GM12878 (cell line): Measurements from ENCODE around the gene AGBL4. TPM values are rescaled to one million over a fixed set of nuclear protein-coding genes. Genes with fewer than 3 reads are reported as not detected.

Source experiments
- ATAC-seq: fragments of 200-7000 bp; cut with Tn5 transposase; 3 replicates; pipeline ENCODE4 v1.9.1; 2020; ENCODE audit warnings: mild to moderate bottlenecking, moderate library complexity
- BruUV-seq: library from RNA; stranded (reverse); fragments of 400-500 nt; replicated peaks from 2 replicates; lab custom pipeline; 2021; lab: Mats Ljungman, UMichigan
- CTCF ChIA-PET: fragments of 300-600 bp; sonication (Branson Sonifier 250); formaldehyde crosslinking; extraction: SDS; loops from one replicate; lab custom pipeline; 2021; ENCODE audit warnings: inconsistent platforms; lab: Yijun Ruan, JAX
- POLR2A ChIA-PET: fragments of 350-600 bp; formaldehyde crosslinking; extraction: SDS; loops from one replicate; lab custom pipeline; 2021; ENCODE audit warnings: inconsistent platforms; lab: Charles Lee
- RAD21 ChIA-PET: fragments of 300-600 bp; sonication (Branson Sonifier 250); formaldehyde crosslinking; loops from one replicate; lab custom pipeline; 2023; ENCODE audit warnings: antibody characterized with exemption; ENCODE audit not compliant: unreplicated experiment; lab: Charles Lee
- SMC1A ChIA-PET: fragments of 300-600 bp; sonication (Branson Sonifier 250); formaldehyde crosslinking; loops from one replicate; lab custom pipeline; 2023; ENCODE audit not compliant: unreplicated experiment, uncharacterized antibody; lab: Charles Lee
- DNase-seq: peaks from one replicate; pipeline ENCODE4 v3.0.0-alpha.2; 2011; ENCODE audit warnings: low read depth, low spot score
- FAIRE-seq: peaks from 3 replicates; lab custom pipeline; 2011; peaks lifted over from hg19 to GRCh38; lab: Jason Lieb, UNC
- H2AFZ ChIP-seq: 2 replicates; pipeline ENCODE4 v1.6.0; 2011; ENCODE audit warnings: low read depth, low read length, control low read depth; ENCODE audit not compliant: control insufficient read depth
- H3K27ac ChIP-seq: 2 replicates; pipeline ENCODE4 v1.5.1; 2011; ENCODE audit warnings: control low read depth; ENCODE audit not compliant: control insufficient read depth, insufficient read depth
- H3K27me3 ChIP-seq, 2 experiments: replicated peaks in 1 of 2; 2 replicates each; pipeline versions ENCODE4 v1.6.0 to v1.6.1; 2011; ENCODE audit warnings: low read length in 1 of 2; ENCODE audit not compliant: control insufficient read depth in 2 of 2, insufficient read depth in 2 of 2
- H3K36me3 ChIP-seq, 2 experiments: 2 replicates each; pipeline ENCODE4 v1.5.1; 2011; ENCODE audit warnings: low read length in 1 of 2; ENCODE audit not compliant: control insufficient read depth in 2 of 2, insufficient read depth in 2 of 2
- H3K4me1 ChIP-seq: 2 replicates; pipeline ENCODE4 v1.6.1; 2011; ENCODE audit warnings: mild to moderate bottlenecking, low read length, moderate library complexity, mixed read lengths; ENCODE audit not compliant: control insufficient read depth, insufficient read depth
- H3K4me2 ChIP-seq: 2 replicates; pipeline ENCODE4 v1.6.0; 2011; ENCODE audit warnings: control low read depth; ENCODE audit not compliant: control insufficient read depth, insufficient read depth
- H3K4me3 ChIP-seq: fragments of 200-600 bp; sonication (generic); 2 replicates; pipeline ENCODE4 v1.5.1; 2016
- H3K79me2 ChIP-seq: 2 replicates; pipeline ENCODE4 v1.6.0; 2011; ENCODE audit warnings: low read length; ENCODE audit not compliant: control insufficient read depth, insufficient read depth
- H3K9ac ChIP-seq: 2 replicates; pipeline ENCODE4 v1.8.0; 2011; ENCODE audit warnings: low read length, control low read depth, mixed read lengths; ENCODE audit not compliant: control insufficient read depth, insufficient read depth
- H3K9me3 ChIP-seq: replicated peaks from 3 replicates; pipeline ENCODE4 v1.5.1; 2011; ENCODE audit warnings: mild to moderate bottlenecking, low read length; ENCODE audit not compliant: control insufficient read depth, insufficient read depth
- H4K20me1 ChIP-seq: 2 replicates; pipeline ENCODE4 v1.6.0; 2011; ENCODE audit not compliant: control insufficient read depth, insufficient read depth
- BCL11A ChIP-seq: IDR thresholded peaks from 2 replicates; pipeline ENCODE4 v1.6.1; 2011; ENCODE audit warnings: low read depth, low read length
- BHLHE40 ChIP-seq, 2 experiments: fragments of 450-650 bp in 1 of 2; IDR thresholded peaks; 2 replicates each; pipeline ENCODE4 v1.6.1; 2011 to 2017; ENCODE audit warnings: low read depth in 2 of 2, borderline replicate concordance in 1 of 2, improper control_type of control experiment in 1 of 2, low read length in 1 of 2, mild to moderate bottlenecking in 1 of 2
- CREM ChIP-seq: IDR thresholded peaks from 2 replicates; pipeline ENCODE4 v1.6.1; 2014; ENCODE audit warnings: antibody characterized with exemption, low read depth
- CTCF ChIP-seq, 3 experiments: IDR thresholded peaks in 2 of 3; conservative IDR thresholded peaks in 1 of 3; 2 replicates each; pipeline ENCODE4 v1.5.1; 2011; ENCODE audit warnings: low read depth in 3 of 3, low read length in 3 of 3, mild to moderate bottlenecking in 3 of 3, control low read depth in 2 of 3, moderate library complexity in 2 of 3, inconsistent platforms in 1 of 3, mixed read lengths in 1 of 3; ENCODE audit not compliant: control insufficient read depth in 2 of 3, insufficient read depth in 1 of 3; ENCODE audit errors: extremely low read depth in 1 of 3
- EED ChIP-seq: sonication (generic); IDR thresholded peaks from 2 replicates; pipeline ENCODE4 v1.6.1; 2016; ENCODE audit warnings: antibody characterized with exemption, low read depth
- EP300 ChIP-seq, 2 experiments: fragments of 150-350 bp in 1 of 2; IDR thresholded peaks; 2 replicates each; pipeline ENCODE4 v1.6.1; 2011 to 2012; ENCODE audit warnings: low read depth in 2 of 2, low read length in 2 of 2, borderline replicate concordance in 1 of 2, improper control_type of control experiment in 1 of 2, inconsistent platforms in 1 of 2; ENCODE audit not compliant: control insufficient read depth in 1 of 2
- FOXM1 ChIP-seq: IDR thresholded peaks from 2 replicates; pipeline ENCODE4 v1.6.1; 2012; ENCODE audit warnings: low read depth, mild to moderate bottlenecking, inconsistent platforms, low read length, moderate library complexity
- IRF5 ChIP-seq: fragments of 450-650 bp; IDR thresholded peaks from 2 replicates; pipeline ENCODE4 v1.6.1; 2017; ENCODE audit warnings: borderline replicate concordance
- MYC ChIP-seq: IDR thresholded peaks from 2 replicates; pipeline ENCODE4 v1.6.1; 2011; ENCODE audit warnings: mild to moderate bottlenecking, low read length, moderate library complexity, inconsistent platforms; ENCODE audit not compliant: insufficient read depth, insufficient replicate concordance, insufficient read length, severe bottlenecking
- NFYA ChIP-seq: IDR thresholded peaks from 2 replicates; pipeline ENCODE4 v1.6.1; 2011; ENCODE audit warnings: low read depth, mild to moderate bottlenecking, low read length, improper control_type of control experiment, borderline replicate concordance
- NRF1 ChIP-seq: conservative IDR thresholded peaks from 2 replicates; pipeline ENCODE4 v1.6.1; 2011; ENCODE audit warnings: mild to moderate bottlenecking, low read depth, low read length, improper control_type of control experiment
- PML ChIP-seq: IDR thresholded peaks from 2 replicates; pipeline ENCODE4 v1.6.1; 2012; ENCODE audit warnings: low read length, inconsistent platforms
- RAD21 ChIP-seq: IDR thresholded peaks from 2 replicates; pipeline ENCODE4 v1.6.1; 2011; ENCODE audit warnings: mild to moderate bottlenecking, low read depth, low read length, moderate library complexity; ENCODE audit not compliant: insufficient read depth
- SKIL ChIP-seq: fragments of 450-650 bp; IDR thresholded peaks from 2 replicates; pipeline ENCODE4 v1.6.1; 2017; ENCODE audit warnings: mild to moderate bottlenecking, low read depth, inconsistent platforms; ENCODE audit not compliant: poor library complexity, severe bottlenecking
- SRF ChIP-seq, 2 experiments: IDR thresholded peaks; 2 replicates each; pipeline ENCODE4 v1.6.1; 2011; ENCODE audit warnings: low read depth in 2 of 2, low read length in 2 of 2, mild to moderate bottlenecking in 1 of 2, moderate library complexity in 1 of 2
- TAF1 ChIP-seq: IDR thresholded peaks from 2 replicates; pipeline ENCODE4 v1.6.1; 2011; ENCODE audit warnings: mild to moderate bottlenecking, low read depth, low read length, borderline replicate concordance
- TARDBP ChIP-seq: IDR thresholded peaks from 2 replicates; pipeline ENCODE4 v1.6.1; 2016; ENCODE audit warnings: borderline replicate concordance
- WRNIP1 ChIP-seq: IDR thresholded peaks from 2 replicates; pipeline ENCODE4 v1.6.1; 2011; ENCODE audit warnings: low read depth, low read length, improper control_type of control experiment, borderline replicate concordance
- YBX1 ChIP-seq: fragments of 450-650 bp; IDR thresholded peaks from 2 replicates; pipeline ENCODE4 v1.6.1; 2016; ENCODE audit warnings: antibody characterized with exemption
- WGBS: methylation state at CpG from one replicate; pipeline ENCODE4 v1.1.6; 2016; ENCODE audit warnings: low lambda C conversion rate; ENCODE audit not compliant: insufficient replicate concordance, insufficient coverage; ENCODE audit errors: missing lambda C conversion rate; 5-methylcytosine and 5-hydroxymethylcytosine counted together
- in situ Hi-C: fragments of 300-500 bp; cut with MboI; formaldehyde crosslinking; loops from 9 replicates; pipeline ENCODE4 v1.14.3; 2018; ENCODE audit warnings: mixed read lengths
- intact Hi-C: fragments of 100-400 bp; cut with micrococcal nuclease; formaldehyde crosslinking; loops from one replicate; pipeline ENCODE4 v1.14.2; 2022; ENCODE audit not compliant: unreplicated experiment
- polyA plus RNA-seq, 11 experiments: library from polyadenylated mRNA; depleted of rRNA in 4 of 11; unstranded in 6 of 11; stranded (reverse) in 5 of 11; fragments of >200 nt; fragmentation: Nextera tagmentation in 4 of 11; fragmentation: Illumina TruSeq in 1 of 11; extraction: Ambion mirVana in 4 of 11; extraction: Trizol in 1 of 11; gene quantifications; 1 replicate in 1 of 11; 2 replicates in 10 of 11; pipeline versions ENCODE4 v1.2.1 to v1.2.3, GENCODE V29; 2011 to 2016; ENCODE audit warnings: inconsistent platforms in 2 of 11, missing spikeins in 2 of 11, low read depth in 1 of 11
- total RNA-seq, 4 experiments: library from RNA; depleted of rRNA in 3 of 4; stranded (reverse); fragments of >200 nt in 3 of 4; fragmentation: Illumina TruSeq in 1 of 4; extraction: Trizol in 1 of 4; gene quantifications; 2 replicates each; pipeline versions ENCODE4 v1.2.1 to v1.2.3, GENCODE V29; 2013 to 2021

The AGBL4 gene
- total and polyA plus RNA-seq, 10 of the 15 experiments (the other 5 are each of a cell fraction or from before 2014, with no cell fraction given), result 0.31 TPM; not detected in 9

- no peak for TF ChIP-seq NRF1
- TF ChIP-seq RAD21, result no peak
These were observed 1213.0 kb downstream of the AGBL4 start (continued) for GRCh38 chr1:48810740-48811139.

GRCh38 chr1:48808496-48808895 lies 1215.3 kb downstream of the AGBL4 start:
- ChIA-PET POLR2A (no interaction called here), CTCF (no interaction called here), SMC1A (no interaction called here), RAD21 (no interaction called here)
- 41% methylated on average over 3 of the region's 3 CpGs for WGBS
- H3K9ac ChIP-seq, result no peak overlapping the region
- no peaks in the 10 kb centered on the region for H3K36me3 ChIP-seq
- intact Hi-C loops (no loop called here), in situ Hi-C loops (no loop called here)
- no peak overlapping the region for H3K4me3 ChIP-seq
- no peak for FAIRE-seq
- no peaks in the 10 kb centered on the region for H3K27me3 ChIP-seq
- no peak overlapping the region for H3K27ac ChIP-seq
- no peaks in the 10 kb centered on the region for H3K79me2 ChIP-seq
- DNase-seq, result no peak
- H3K4me2 ChIP-seq, result no peak overlapping the region
- H3K4me1 ChIP-seq, result no peaks in the 10 kb centered on the region
- BruUV-seq, result no TSS peak
- no peak for ATAC-seq
- no peaks in the 10 kb centered on the region for H4K20me1 ChIP-seq
- H3K9me3 ChIP-seq, result no peaks in the 10 kb centered on the region; the same call in 2 of the 3 replicates
- H2AFZ ChIP-seq, result no peak overlapping the region
- TF ChIP-seq YBX1 (no peak), BCL11A (no peak), EP300 (IDR thresholded peaks at IDR 0.05; ENCODE audit: borderline replicate concordance in 1 of 2, control insufficient read depth in 1 of 2, low read depth in 2 of 2, low read length in 2 of 2) (no peak), NFYA (no peak), EED (no peak), CTCF (IDR thresholded peaks at IDR 0.05 in 2 of 3, conservative IDR thresholded peaks at IDR 0.05 in 1 of 3; ENCODE audit: control insufficient read depth in 2 of 3, extremely low read depth in 1 of 3, insufficient read depth in 1 of 3, low read depth in 3 of 3, low read length in 3 of 3) (no peak), PML (no peak), CREM (no peak), MYC (no peak), WRNIP1 (no peak), TARDBP (no peak), SRF (IDR thresholded peaks at IDR 0.05; ENCODE audit: low read depth in 2 of 2, low read length in 2 of 2) (no peak), FOXM1 (no peak), IRF5 (no peak), TAF1 (no peak), BHLHE40 (IDR thresholded peaks at IDR 0.05; ENCODE audit: borderline replicate concordance in 1 of 2, low read depth in 2 of 2, low read length in 1 of 2) (no peak), SKIL (no peak)
